H1 (cell line): ENCODE measurements around the gene SCNM1. TPM values are rescaled to one million over a fixed set of nuclear protein-coding genes. Genes with fewer than 3 reads are reported as not detected.

ENCODE experiments used
- BACH1 ChIP-seq: IDR thresholded peaks from 2 replicates; pipeline ENCODE4 v1.6.1; 2012; ENCODE audit warnings: low read length, improper control_type of control experiment
- BCL11A ChIP-seq, 2 experiments: IDR thresholded peaks; one replicate each; pipeline ENCODE4 v1.6.1; 2011; ENCODE audit warnings: low read depth in 2 of 2, low read length in 2 of 2, mild to moderate bottlenecking in 2 of 2
- polyA plus RNA-seq, 7 experiments: library from polyadenylated mRNA; depleted of rRNA in 3 of 7; stranded (reverse) in 5 of 7; unstranded in 2 of 7; fragments of >200 nt in 5 of 7; fragments of 200-250 nt in 2 of 7; gene quantifications; 1 replicate in 5 of 7; 2 replicates in 1 of 7; 4 replicates in 1 of 7; pipeline versions ENCODE4 v1.2.1 to v1.2.3, GENCODE V29; 2011 to 2013; ENCODE audit warnings: missing spikeins in 2 of 7, mixed read lengths in 2 of 7
- total RNA-seq: library from RNA; stranded (reverse); fragmentation: NEBNext Ultra II Directional; extraction: Animal tissue kit (Norgen Biotek cat#: 25700); gene quantifications from 2 replicates; pipeline ENCODE4 v1.2.1, GENCODE V29; 2021

SCNM1 gene
- total and polyA plus RNA-seq, 2 of the 8 experiments (the other 6 are each of a cell fraction or from before 2014, with no cell fraction given): 13.6 to 46.2 TPM

DNA sequence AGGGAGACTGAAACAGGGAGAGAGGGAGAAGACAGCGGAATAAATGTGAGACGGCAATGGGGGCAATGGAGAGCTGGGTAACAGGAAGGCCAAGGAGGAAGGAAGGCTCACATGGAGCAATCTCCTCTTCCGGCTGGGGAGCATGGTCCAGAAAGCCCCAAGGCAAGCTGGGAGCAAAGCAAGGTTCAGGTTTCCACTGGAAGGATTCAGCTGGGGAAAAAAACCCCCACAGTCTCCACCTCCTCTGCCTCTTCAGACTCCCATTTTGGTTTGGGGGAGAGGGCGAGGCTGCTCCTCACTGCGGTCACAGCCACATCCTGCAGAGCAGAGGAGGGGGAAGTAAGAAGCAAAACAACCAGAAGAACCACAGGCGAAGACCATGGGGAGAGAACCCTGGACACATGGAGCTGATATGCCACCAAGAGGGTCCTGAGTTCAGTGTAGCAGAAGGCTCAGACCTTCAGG, 8.8 kb upstream of the SCNM1 start (continued):
- TF ChIP-seq BACH1 (no peak), BCL11A (IDR thresholded peaks at IDR 0.05; ENCODE audit: low read depth in 2 of 2, low read length in 2 of 2) (no peak)
- TF ChIP-seq, all 59 proteins: peak for 0
